Hepatocyte (in vitro differentiated cells): Measurements from ENCODE around the gene CHIT1. TPM values are rescaled to one million over a fixed set of nuclear protein-coding genes. Genes with fewer than 3 reads are reported as not detected.

Source experiments
- DNase-seq: peaks from one replicate; pipeline ENCODE4 v3.0.0-alpha.2; 2016; ENCODE audit warnings: low spot score
- H2AFZ ChIP-seq: fragments of 200-600 bp; sonication (generic); 2 replicates; pipeline ENCODE4 v1.6.0; 2016; ENCODE audit warnings: antibody characterized with exemption, mild to moderate bottlenecking
- H3K27ac ChIP-seq: fragments of 200-600 bp; sonication (generic); 2 replicates; pipeline ENCODE4 v1.5.1; 2016; ENCODE audit warnings: mild to moderate bottlenecking
- H3K27me3 ChIP-seq: fragments of 200-600 bp; sonication (generic); 2 replicates; pipeline ENCODE4 v1.6.1; 2016
- H3K36me3 ChIP-seq: fragments of 200-600 bp; sonication (generic); replicated peaks from 2 replicates; pipeline ENCODE4 v1.5.1; 2016; ENCODE audit warnings: low read depth; ENCODE audit not compliant: insufficient read depth
- H3K4me1 ChIP-seq: fragments of 200-600 bp; sonication (generic); 2 replicates; pipeline ENCODE4 v1.5.1; 2016; ENCODE audit warnings: mild to moderate bottlenecking, moderate library complexity; ENCODE audit not compliant: insufficient read depth
- H3K4me2 ChIP-seq: fragments of 200-600 bp; sonication (generic); 2 replicates; pipeline ENCODE4 v1.6.0; 2016
- H3K4me3 ChIP-seq: fragments of 200-600 bp; sonication (generic); 2 replicates; pipeline ENCODE4 v1.5.1; 2016; ENCODE audit warnings: mild to moderate bottlenecking
- H3K79me2 ChIP-seq: fragments of 200-600 bp; sonication (generic); 2 replicates; pipeline ENCODE4 v1.6.0; 2017; ENCODE audit warnings: mild to moderate bottlenecking
- H3K9me2 ChIP-seq: fragments of 200-600 bp; sonication (generic); replicated peaks from 2 replicates; pipeline ENCODE4 v1.6.0; 2017; ENCODE audit warnings: mild to moderate bottlenecking; ENCODE audit not compliant: insufficient read depth
- H3K9me3 ChIP-seq: fragments of 200-600 bp; sonication (generic); 2 replicates; pipeline ENCODE4 v1.5.1; 2016; ENCODE audit warnings: low read depth, mild to moderate bottlenecking
- H4K20me1 ChIP-seq: fragments of 200-600 bp; sonication (generic); 2 replicates; pipeline ENCODE4 v1.6.0; 2016; ENCODE audit warnings: mild to moderate bottlenecking; ENCODE audit not compliant: insufficient read depth, poor library complexity, severe bottlenecking
- CTCF ChIP-seq: fragments of 200-600 bp; sonication (generic); IDR thresholded peaks from 2 replicates; pipeline ENCODE4 v1.5.1; 2016; ENCODE audit warnings: antibody characterized with exemption, mild to moderate bottlenecking; ENCODE audit not compliant: poor library complexity
- EZH2 ChIP-seq: fragments of 200-600 bp; sonication (generic); IDR thresholded peaks from 2 replicates; pipeline ENCODE4 v1.6.1; 2016; ENCODE audit warnings: antibody characterized with exemption, mild to moderate bottlenecking, borderline replicate concordance
- EZH2phosphoT487 ChIP-seq: fragments of 200-600 bp; sonication (generic); IDR thresholded peaks from one replicate; pipeline ENCODE4 v1.6.1; 2018; ENCODE audit warnings: antibody characterized with exemption, mild to moderate bottlenecking, low read depth, moderate library complexity; ENCODE audit not compliant: unreplicated experiment, severe bottlenecking
- WGBS: methylation state at CpG from one replicate; pipeline ENCODE4 v1.1.6; 2016; ENCODE audit warnings: low lambda C conversion rate; ENCODE audit errors: missing lambda C conversion rate; 5-methylcytosine and 5-hydroxymethylcytosine counted together
- polyA plus RNA-seq: library from polyadenylated mRNA; unstranded; fragments of >200 nt; fragmentation: Nextera tagmentation; extraction: Ambion mirVana; gene quantifications from 2 replicates; pipeline ENCODE4 v1.2.1, GENCODE V29; 2016
- total RNA-seq: library from RNA; depleted of rRNA; stranded (reverse); fragments of >200 nt; gene quantifications from 2 replicates; pipeline ENCODE4 v1.2.3, GENCODE V29; 2014

Gene CHIT1
- total and polyA plus RNA-seq, 2 experiments from 2014 or later, result 0.93 to 1.1 TPM

GRCh38 chr1:203199481-203199815 is 30.0 kb downstream of the CHIT1 start:
- Histone ChIP-seq H3K4me3 (no peak overlapping the region), H3K4me2 (no peak overlapping the region), H3K36me3 (no peaks in the 10 kb centered on the region), H3K4me1 (peaks cover 13% of the 10 kb centered on the region), H3K79me2 (no peaks in the 10 kb centered on the region), H3K27ac (peak overlapping the region; percentile 79), H4K20me1 (no peaks in the 10 kb centered on the region), H2AFZ (no peak overlapping the region), H3K9me2 (no peaks in the 10 kb centered on the region), H3K27me3 (no peaks in the 10 kb centered on the region), H3K9me3 (no peaks in the 10 kb centered on the region)
- no peak for TF ChIP-seq EZH2phosphoT487
- no peak for TF ChIP-seq CTCF
- TF ChIP-seq EZH2, result no peak
- WGBS, result 88% methylated on average over 6 of the region's 6 CpGs
- DNase-seq, result no peak

- DNase-seq, result no peak
- no peaks in the 10 kb centered on the region for H3K79me2 ChIP-seq
- H3K36me3 ChIP-seq, result no peaks in the 10 kb centered on the region
- H2AFZ ChIP-seq, result no peak overlapping the region
- no peaks in the 10 kb centered on the region for H3K9me3 ChIP-seq
- no peaks in the 10 kb centered on the region for H4K20me1 ChIP-seq
- H3K27me3 ChIP-seq, result no peaks in the 10 kb centered on the region
- TF ChIP-seq EZH2phosphoT487 (no peak), CTCF (no peak), EZH2 (no peak)
- WGBS, result 89% methylated on average over 3 of the region's 3 CpGs
- H3K9me2 ChIP-seq, result no peaks in the 10 kb centered on the region
- H3K27ac ChIP-seq, result no peak overlapping the region
- H3K4me2 ChIP-seq, result no peak overlapping the region
- no peak overlapping the region for H3K4me3 ChIP-seq
- H3K4me1 ChIP-seq, result peaks cover 13% of the 10 kb centered on the region
These were observed 30.5 kb downstream of the CHIT1 start for GRCh38 chr1:203199002-203199401.

GRCh38 chr1:203197625-203198024 is 31.8 kb downstream of the CHIT1 start:
- no peak overlapping the region for H2AFZ ChIP-seq
- WGBS, result 50% methylated on average over 3 of the region's 3 CpGs
- no peaks in the 10 kb centered on the region for H3K9me3 ChIP-seq
- H3K36me3 ChIP-seq, result no peaks in the 10 kb centered on the region
- no peaks in the 10 kb centered on the region for H3K9me2 ChIP-seq
- H3K27ac ChIP-seq, result no peak overlapping the region
- peaks cover 13% of the 10 kb centered on the region for H3K4me1 ChIP-seq
- DNase-seq, result peak; percentile 45
- no peak overlapping the region for H3K4me2 ChIP-seq
- TF ChIP-seq EZH2phosphoT487 (no peak), EZH2 (no peak), CTCF (no peak)
- no peaks in the 10 kb centered on the region for H4K20me1 ChIP-seq
- H3K79me2 ChIP-seq, result no peaks in the 10 kb centered on the region
- no peaks in the 10 kb centered on the region for H3K27me3 ChIP-seq
- no peak overlapping the region for H3K4me3 ChIP-seq

DNA sequence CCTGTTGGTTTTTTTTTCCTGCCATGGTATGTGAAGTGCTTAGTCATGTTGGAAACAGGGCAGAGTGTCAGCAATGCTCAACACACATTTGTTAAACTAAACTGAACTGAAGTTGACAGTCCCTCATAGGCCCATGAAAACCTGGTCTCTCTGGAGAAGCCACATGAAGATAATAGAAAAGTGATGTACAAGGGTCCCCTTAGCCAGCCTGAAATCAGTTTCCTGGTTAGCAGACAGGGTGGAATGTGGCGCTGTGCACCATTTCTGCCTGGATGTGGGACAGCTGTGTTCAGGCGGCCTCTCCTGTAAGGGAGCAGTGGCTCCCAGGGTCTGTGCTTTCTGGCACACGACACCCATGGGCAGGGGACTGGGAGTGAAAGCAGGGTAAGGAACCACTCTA is 33.1 kb downstream of the CHIT1 start:
- Histone ChIP-seq H3K27ac (no peak overlapping the region), H2AFZ (no peak overlapping the region), H3K4me2 (no peak overlapping the region), H3K9me3 (no peaks in the 10 kb centered on the region), H3K4me3 (no peak overlapping the region), H3K9me2 (no peaks in the 10 kb centered on the region), H3K79me2 (no peaks in the 10 kb centered on the region), H3K27me3 (no peaks in the 10 kb centered on the region), H3K36me3 (no peaks in the 10 kb centered on the region), H3K4me1 (peaks cover 13% of the 10 kb centered on the region), H4K20me1 (no peaks in the 10 kb centered on the region)
- 90% methylated on average over 3 of the region's 3 CpGs for WGBS
- DNase-seq, result no peak
- no peak for TF ChIP-seq EZH2phosphoT487
- TF ChIP-seq EZH2, result no peak
- TF ChIP-seq CTCF, result no peak
